22Rv1 (cell line): Measurements from ENCODE around the gene IL19.

ENCODE experiments used
- H3K27ac ChIP-seq: fragments of 450-650 bp; 2 replicates; pipeline ENCODE4 v1.5.1; 2017
- ZFX ChIP-seq: fragments of 450-650 bp; IDR thresholded peaks from 2 replicates; pipeline ENCODE4 v1.6.1; 2017; ENCODE audit warnings: antibody characterized with exemption, borderline replicate concordance
- TF ChIP-seq, protein P1 (sequence below): fragments of 450-650 bp; IDR thresholded peaks from 2 replicates; pipeline ENCODE4 v1.5.1; 2017; ENCODE audit warnings: mild to moderate bottlenecking

Gene IL19

DNA sequence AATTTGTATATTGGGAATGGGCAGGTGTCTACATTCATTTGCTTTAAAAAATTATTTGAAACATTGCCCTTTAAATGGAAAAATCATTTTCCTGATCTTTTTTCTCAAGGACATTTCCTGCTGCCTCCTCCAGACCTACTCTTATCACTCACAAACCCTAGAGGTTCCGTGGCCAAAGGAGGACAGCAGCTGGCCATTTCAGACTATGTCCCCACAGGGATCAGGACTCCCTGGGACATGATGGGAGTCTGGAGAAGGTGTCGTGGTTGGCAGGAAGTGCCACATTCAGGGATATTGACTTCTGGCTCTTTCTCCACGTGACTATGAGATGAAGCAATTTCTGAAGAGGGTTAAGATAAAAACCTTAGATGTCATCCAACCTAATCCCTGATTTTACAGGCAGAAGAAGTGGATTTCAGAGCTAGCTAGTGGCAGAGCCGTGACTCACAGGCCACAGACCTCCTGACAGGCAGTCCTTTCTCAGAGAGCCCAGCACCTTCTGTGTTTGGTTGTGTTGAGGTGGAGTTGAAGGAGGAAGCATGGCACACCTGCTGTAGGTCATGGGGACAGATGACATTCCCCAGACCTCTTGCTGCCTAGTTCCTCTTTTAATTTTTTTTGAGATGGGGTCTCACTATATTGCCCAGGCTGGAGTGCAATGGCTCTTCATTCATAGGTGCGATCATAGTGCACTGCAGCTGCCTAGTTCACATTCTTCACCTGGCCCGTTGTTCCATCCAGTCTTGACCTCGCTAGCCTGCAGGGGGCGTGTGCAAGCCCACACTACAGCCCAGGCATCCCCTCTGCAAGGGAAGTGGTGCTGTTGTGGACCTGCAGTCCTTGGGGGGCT is 27.2 kb downstream of the IL19 start:
- TF ChIP-seq, protein P1, sequence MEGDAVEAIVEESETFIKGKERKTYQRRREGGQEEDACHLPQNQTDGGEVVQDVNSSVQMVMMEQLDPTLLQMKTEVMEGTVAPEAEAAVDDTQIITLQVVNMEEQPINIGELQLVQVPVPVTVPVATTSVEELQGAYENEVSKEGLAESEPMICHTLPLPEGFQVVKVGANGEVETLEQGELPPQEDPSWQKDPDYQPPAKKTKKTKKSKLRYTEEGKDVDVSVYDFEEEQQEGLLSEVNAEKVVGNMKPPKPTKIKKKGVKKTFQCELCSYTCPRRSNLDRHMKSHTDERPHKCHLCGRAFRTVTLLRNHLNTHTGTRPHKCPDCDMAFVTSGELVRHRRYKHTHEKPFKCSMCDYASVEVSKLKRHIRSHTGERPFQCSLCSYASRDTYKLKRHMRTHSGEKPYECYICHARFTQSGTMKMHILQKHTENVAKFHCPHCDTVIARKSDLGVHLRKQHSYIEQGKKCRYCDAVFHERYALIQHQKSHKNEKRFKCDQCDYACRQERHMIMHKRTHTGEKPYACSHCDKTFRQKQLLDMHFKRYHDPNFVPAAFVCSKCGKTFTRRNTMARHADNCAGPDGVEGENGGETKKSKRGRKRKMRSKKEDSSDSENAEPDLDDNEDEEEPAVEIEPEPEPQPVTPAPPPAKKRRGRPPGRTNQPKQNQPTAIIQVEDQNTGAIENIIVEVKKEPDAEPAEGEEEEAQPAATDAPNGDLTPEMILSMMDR: peak; percentile 92
- TF ChIP-seq ZFX: no peak
- no peak overlapping the region for H3K27ac ChIP-seq

DNA sequence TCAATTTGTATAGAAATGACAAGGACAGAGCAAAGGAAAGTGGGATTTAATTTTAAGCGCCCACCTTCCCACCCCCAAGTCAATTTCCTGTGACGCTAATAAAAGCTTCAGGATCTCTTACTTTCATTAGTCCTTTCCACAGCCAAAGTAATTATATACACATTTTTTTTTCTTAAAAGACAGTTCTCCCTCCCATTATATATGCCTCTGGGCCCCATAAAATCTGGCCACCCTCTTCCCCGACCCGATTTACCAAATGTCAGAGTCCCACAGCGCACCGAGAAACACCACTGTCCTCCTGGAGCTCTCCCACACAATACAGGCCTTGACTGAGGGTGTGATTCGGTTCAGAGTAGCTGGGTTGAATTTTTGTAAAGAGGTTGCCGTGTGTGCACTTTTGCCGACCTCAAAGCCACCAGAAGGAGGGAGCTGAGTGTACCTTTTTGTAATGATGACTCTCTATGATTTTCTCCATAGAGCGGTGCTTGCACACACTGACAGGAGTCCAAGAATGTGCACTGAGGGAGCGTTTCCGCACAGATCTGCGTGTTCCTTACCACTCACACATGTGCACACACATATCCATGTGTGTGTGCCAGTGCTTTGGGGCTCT is 27.9 kb downstream of the IL19 start:
- TF ChIP-seq, protein P1: peak; percentile 70
- no peak for TF ChIP-seq ZFX
- H3K27ac ChIP-seq: no peak overlapping the region

DNA sequence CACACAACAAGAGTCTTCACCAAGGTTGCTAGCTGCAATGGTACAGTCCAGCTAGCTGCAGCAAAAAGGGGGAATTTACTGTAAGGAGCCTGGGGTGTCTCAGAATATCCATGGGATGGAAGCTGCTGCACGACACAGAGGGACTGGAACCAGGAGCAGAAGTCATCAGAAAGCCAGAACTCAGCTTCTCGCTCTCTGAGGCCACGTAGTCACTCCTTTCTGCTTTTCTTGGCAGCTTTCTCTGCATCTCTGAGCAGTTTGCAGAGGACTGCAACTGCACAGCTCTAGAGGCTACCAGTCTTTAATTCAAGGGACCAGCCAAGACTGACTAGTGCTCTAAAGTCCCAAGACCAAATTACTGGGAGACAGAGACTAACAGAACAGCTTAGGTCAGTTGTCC is 28.7 kb downstream of the IL19 start:
- TF ChIP-seq ZFX: no peak
- TF ChIP-seq, protein P1: no peak
- H3K27ac ChIP-seq: no peak overlapping the region

DNA sequence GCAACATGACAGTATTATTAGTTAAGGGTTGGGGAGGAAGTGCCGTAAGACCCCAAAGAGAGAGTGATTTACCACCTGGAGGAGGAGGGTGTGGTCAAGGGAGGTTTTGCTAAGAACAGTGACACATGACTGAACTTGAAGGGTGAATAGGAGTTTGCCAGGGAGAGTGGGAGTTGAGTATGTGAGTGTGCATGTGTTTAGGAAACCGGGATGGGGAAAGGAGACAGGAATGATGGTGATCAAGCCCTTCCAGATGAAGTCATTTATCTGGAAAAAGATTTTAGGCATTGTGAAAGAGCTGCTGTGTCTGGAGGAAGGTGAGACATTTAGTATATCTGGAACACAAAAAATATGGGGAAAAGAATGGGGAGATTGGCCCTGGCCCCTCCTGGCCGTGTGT is 29.8 kb downstream of the IL19 start:
- TF ChIP-seq, protein P1: no peak
- no peak overlapping the region for H3K27ac ChIP-seq

DNA sequence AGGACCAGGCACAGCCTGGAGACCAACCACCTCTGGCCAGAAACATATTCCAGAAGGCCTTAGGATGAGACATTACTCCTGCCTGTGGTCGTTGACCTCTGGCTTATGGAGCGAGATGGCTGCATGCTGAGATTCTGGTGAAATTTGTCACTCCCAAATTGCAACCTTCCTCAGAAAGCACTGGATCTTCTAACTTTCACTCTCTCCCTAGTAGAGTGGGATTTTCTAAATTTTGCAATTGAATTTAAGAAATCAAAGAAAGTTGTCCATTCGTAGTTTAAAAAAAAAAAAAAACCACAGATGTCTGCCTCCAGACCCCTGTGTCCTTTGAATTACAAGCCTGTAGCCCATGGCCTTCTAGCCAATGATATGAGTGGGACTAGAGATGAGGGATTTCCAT is 30.3 kb downstream of the IL19 start:
- H3K27ac ChIP-seq: no peak overlapping the region
- no peak for TF ChIP-seq ZFX
- TF ChIP-seq, protein P1: no peak

DNA sequence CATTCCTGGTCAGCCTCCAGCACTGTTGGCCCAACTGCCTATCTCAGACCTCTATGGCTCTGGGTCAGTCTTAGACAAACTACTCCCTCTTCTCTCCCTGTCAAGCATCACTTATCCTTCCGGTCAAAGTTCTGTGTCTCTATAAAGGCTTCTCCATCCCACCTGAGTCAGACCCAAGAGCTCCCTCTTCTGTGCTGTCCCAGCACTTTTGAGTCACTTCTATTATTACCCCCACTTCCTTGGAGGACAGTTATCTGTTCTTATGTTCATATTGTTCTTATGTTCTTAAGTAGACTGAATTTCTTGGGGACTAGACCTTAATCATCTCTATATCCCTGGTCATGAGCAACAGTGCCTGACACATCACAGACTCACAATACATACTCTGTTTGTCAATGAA is 30.9 kb downstream of the IL19 start:
- no peak overlapping the region for H3K27ac ChIP-seq
- TF ChIP-seq ZFX: no peak
- TF ChIP-seq, protein P1: no peak

DNA sequence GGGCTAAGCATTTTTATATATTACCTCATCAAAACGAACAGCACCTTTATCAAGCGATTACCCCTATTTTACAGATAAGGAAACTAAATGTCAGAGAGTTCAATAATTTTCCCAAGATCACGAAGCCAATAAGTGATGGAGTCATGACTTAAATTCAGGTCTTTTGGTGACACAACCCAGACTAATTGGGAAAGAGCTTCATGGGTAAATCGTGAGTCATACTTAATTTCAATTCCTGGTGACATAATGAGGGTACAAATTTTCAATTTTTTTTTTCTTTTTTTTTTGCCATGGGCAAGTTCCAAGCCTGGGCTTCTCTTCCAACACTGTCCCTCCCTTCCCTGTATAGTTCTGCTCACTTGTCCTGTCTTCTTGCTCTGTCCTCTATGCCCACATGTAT is 31.8 kb downstream of the IL19 start:
- H3K27ac ChIP-seq: no peak overlapping the region
- TF ChIP-seq ZFX: no peak
- TF ChIP-seq, protein P1: no peak
